K562 (cell line): Measurements from ENCODE around the gene XPO6. TPM values are rescaled to one million over a fixed set of nuclear protein-coding genes. Genes with fewer than 3 reads are reported as not detected.

Experiments used
- ATAC-seq: fragments of 200-7000 bp; cut with Tn5 transposase; 3 replicates; pipeline ENCODE4 v1.9.1; 2020; ENCODE audit warnings: moderate library complexity
- BruUV-seq: library from RNA; stranded (reverse); fragments of 400-500 nt; replicated peaks from 2 replicates; lab custom pipeline; 2021; lab: Mats Ljungman, UMichigan
- CTCF ChIA-PET: fragments of 300-600 bp; formaldehyde crosslinking; extraction: SDS; loops from one replicate; lab custom pipeline; 2021; ENCODE audit warnings: low intra/inter-chr PET ratio; lab: Yijun Ruan, JAX
- POLR2A ChIA-PET: fragments of 300-600, 350-650 bp; sonication (Branson Sonifier 250); formaldehyde crosslinking; extraction: SDS; loops from one replicate; lab custom pipeline; 2021; ENCODE audit warnings: antibody characterized with exemption, inconsistent platforms; lab: Yijun Ruan, JAX
- DNase-seq, 4 experiments: peaks; one replicate each; pipeline versions ENCODE4 v3.0.0 to v3.0.0-alpha.2; 2011 to 2018; ENCODE audit warnings: low spot score in 3 of 4, mixed read lengths in 3 of 4; ENCODE audit errors: extremely low read depth in 1 of 4
- FAIRE-seq: peaks from 2 replicates; lab custom pipeline; 2011; peaks lifted over from hg19 to GRCh38; lab: Jason Lieb, UNC
- H2AFZ ChIP-seq: 2 replicates; pipeline ENCODE4 v1.6.0; 2011; ENCODE audit warnings: low read depth, low read length, control low read depth, inconsistent platforms
- H3K27ac ChIP-seq: fragments of 200-600 bp; 3 replicates; pipeline ENCODE4 v1.8.0; 2011; ENCODE audit warnings: low read depth, mild to moderate bottlenecking, control low read depth, inconsistent platforms, low read length, moderate library complexity, mixed read lengths; ENCODE audit errors: extremely low read depth
- H3K27me3 ChIP-seq, 2 experiments: fragments of 300-600 bp in 1 of 2; 2 replicates in 1 of 2; 3 replicates in 1 of 2; pipeline versions ENCODE4 v1.6.0 to v1.8.0; 2011; ENCODE audit warnings: inconsistent platforms in 2 of 2, low read length in 2 of 2, mild to moderate bottlenecking in 1 of 2, mixed read lengths in 1 of 2, moderate library complexity in 1 of 2; ENCODE audit not compliant: control insufficient read depth in 2 of 2, insufficient read depth in 2 of 2
- H3K36me3 ChIP-seq: fragments of 300-600 bp; 3 replicates; pipeline ENCODE4 v1.8.0; 2011; ENCODE audit warnings: mild to moderate bottlenecking, low read length, inconsistent platforms; ENCODE audit not compliant: control insufficient read depth, insufficient read depth
- H3K4me1 ChIP-seq, 2 experiments: fragments of 200-600 bp in 1 of 2; replicated peaks in 1 of 2; 2 replicates in 1 of 2; 3 replicates in 1 of 2; pipeline versions ENCODE4 v1.5.1 to v1.8.0; 2011; ENCODE audit warnings: inconsistent platforms in 2 of 2, low read length in 2 of 2, mild to moderate bottlenecking in 1 of 2, mixed read lengths in 1 of 2, moderate library complexity in 1 of 2; ENCODE audit not compliant: control insufficient read depth in 2 of 2, insufficient read depth in 2 of 2
- H3K4me2 ChIP-seq: 2 replicates; pipeline ENCODE4 v1.6.1; 2011; ENCODE audit warnings: low read length, control low read depth, inconsistent platforms, mixed read lengths; ENCODE audit not compliant: insufficient read depth
- H3K4me3 ChIP-seq: fragments of 200-600 bp; sonication (generic), shearing (Covaris generic); 2 replicates; pipeline ENCODE4 v1.5.1; 2016; ENCODE audit warnings: control low read depth, inconsistent platforms
- H3K79me2 ChIP-seq: fragments of 200-600 bp; 3 replicates; pipeline ENCODE4 v1.8.0; 2011; ENCODE audit warnings: low read length, inconsistent platforms; ENCODE audit not compliant: control insufficient read depth, insufficient read depth
- H3K9ac ChIP-seq, 2 experiments: 2 replicates each; pipeline versions ENCODE4 v1.6.0 to v1.6.1; 2011; ENCODE audit warnings: low read depth in 2 of 2, low read length in 2 of 2, control low read depth in 1 of 2, inconsistent platforms in 1 of 2, mild to moderate bottlenecking in 1 of 2, mixed read lengths in 1 of 2; ENCODE audit not compliant: insufficient read depth in 1 of 2
- H3K9me1 ChIP-seq: one replicate; pipeline ENCODE4 v1.6.0; 2011; ENCODE audit warnings: inconsistent platforms, mild to moderate bottlenecking, low read length, moderate library complexity; ENCODE audit not compliant: control insufficient read depth, insufficient read depth
- H3K9me3 ChIP-seq: replicated peaks from 2 replicates; pipeline ENCODE4 v1.5.1; 2011; ENCODE audit warnings: low read depth, low read length, inconsistent platforms; ENCODE audit not compliant: control insufficient read depth, insufficient read depth
- H4K20me1 ChIP-seq: replicated peaks from 2 replicates; pipeline ENCODE4 v1.6.1; 2011; ENCODE audit warnings: low read length, inconsistent platforms, mixed read lengths; ENCODE audit not compliant: control insufficient read depth, insufficient read depth
- MCM2 ChIP-seq: fragments of 450-650 bp; IDR thresholded peaks from 2 replicates; pipeline ENCODE4 v1.6.1; 2017; ENCODE audit warnings: low read depth, mild to moderate bottlenecking
- RBM25 ChIP-seq: fragments of 200-400 bp; formaldehyde crosslinking; IDR thresholded peaks from 2 replicates; pipeline ENCODE4 v1.6.1; 2018; ENCODE audit warnings: low read length, low read depth, moderate library complexity; ENCODE audit not compliant: severe bottlenecking
- WGBS: fragments of 100-300 bp; shearing (Covaris generic); methylation state at CpG from one replicate; pipeline ENCODE4 v1.1.6; 2016; ENCODE audit warnings: low coverage, mixed read lengths; ENCODE audit not compliant: insufficient coverage; ENCODE audit errors: missing lambda C conversion rate; 5-methylcytosine and 5-hydroxymethylcytosine counted together
- in situ Hi-C: fragments of 300-500 bp; cut with MboI; formaldehyde crosslinking; loops from 4 replicates; pipeline ENCODE4 v1.15.0; 2018; ENCODE audit warnings: inconsistent platforms, mixed read lengths
- intact Hi-C: fragments of 100-400 bp; cut with micrococcal nuclease; formaldehyde crosslinking; loops from 2 replicates; pipeline ENCODE4 v1.14.2; 2022
- polyA plus RNA-seq, 8 experiments: library from polyadenylated mRNA; depleted of rRNA in 4 of 8; stranded (reverse) in 5 of 8; unstranded in 3 of 8; fragments of >200 nt; fragmentation: Nextera tagmentation in 2 of 8; fragmentation: Illumina TruSeq in 1 of 8; extraction: Ambion mirVana in 2 of 8; extraction: Trizol in 1 of 8; gene quantifications; 2 replicates each; pipeline versions ENCODE4 v1.2.1 to v1.2.3, GENCODE V29; 2011 to 2014; ENCODE audit warnings: inconsistent platforms in 1 of 8, missing spikeins in 1 of 8
- total RNA-seq, 7 experiments: library from RNA; depleted of rRNA in 6 of 7; stranded (reverse); fragments of >200 nt in 6 of 7; fragmentation: Illumina TruSeq in 2 of 7; extraction: Trizol in 2 of 7; gene quantifications; 2 replicates each; pipeline versions ENCODE4 v1.2.1 to v1.2.3, GENCODE V29; 2011 to 2021; ENCODE audit warnings: low replicate concordance in 1 of 7

XPO6 gene
- total and polyA plus RNA-seq, 9 of the 15 experiments (the other 6 are each of a cell fraction or from before 2014, with no cell fraction given): 11.2 to 196 (median 119) TPM

GRCh38 chr16:28086186-28087139 is 125.3 kb downstream of the XPO6 start:
- CTCF ChIA-PET: no interaction called here
- TF ChIP-seq RBM25 (peak; percentile 15), MCM2 (no peak)

More at GRCh38 chr16:28086186-28087139, 125.3 kb downstream of the XPO6 start:
- 67% methylated on average over 17 of the region's 21 CpGs for WGBS
- no peaks in the 10 kb centered on the region for H3K9me1 ChIP-seq
- no TSS peak for BruUV-seq
- intact Hi-C loops (no loop called here), in situ Hi-C loops (no loop called here)
- no peak overlapping the region for H2AFZ ChIP-seq
- H3K79me2 ChIP-seq: no peaks in the 10 kb centered on the region
- peaks cover 8% of the 10 kb centered on the region; the same call in 1 of the 2 replicates for H4K20me1 ChIP-seq
- FAIRE-seq (no peak), DNase-seq (no peak), ATAC-seq (no peak)
- H3K4me2 ChIP-seq: no peak overlapping the region
- no peak overlapping the region for H3K9ac ChIP-seq
- H3K4me1 ChIP-seq: peaks cover 6 to 25% of the 10 kb centered on the region in 2 experiments; a peak in 4 of 5 replicates
- no peaks in the 10 kb centered on the region for H3K9me3 ChIP-seq
- POLR2A ChIA-PET: interaction anchor here (0.7 kb wide), 1 partner anchor 177 kb away, joined by 3 read pairs; no protein-coding TSS in a partner anchor
- H3K27ac ChIP-seq: no peak overlapping the region
- no peak overlapping the region for H3K4me3 ChIP-seq
- no peaks in the 10 kb centered on the region for H3K36me3 ChIP-seq
- H3K27me3 ChIP-seq: no peaks in the 10 kb centered on the region; a peak in 1 of 5 replicates
